GM12878 (cell line): ENCODE data around the gene DDX10. TPM values are rescaled to one million over a fixed set of nuclear protein-coding genes. Genes with fewer than 3 reads are reported as not detected.

ENCODE experiments used
- ATAC-seq: fragments of 200-7000 bp; cut with Tn5 transposase; 3 replicates; pipeline ENCODE4 v1.9.1; 2020; ENCODE audit warnings: mild to moderate bottlenecking, moderate library complexity
- BruUV-seq: library from RNA; stranded (reverse); fragments of 400-500 nt; replicated peaks from 2 replicates; lab custom pipeline; 2021; lab: Mats Ljungman, UMichigan
- CTCF ChIA-PET: fragments of 300-600 bp; sonication (Branson Sonifier 250); formaldehyde crosslinking; extraction: SDS; loops from one replicate; lab custom pipeline; 2021; ENCODE audit warnings: inconsistent platforms; lab: Yijun Ruan, JAX
- POLR2A ChIA-PET: fragments of 350-600 bp; formaldehyde crosslinking; extraction: SDS; loops from one replicate; lab custom pipeline; 2021; ENCODE audit warnings: inconsistent platforms; lab: Charles Lee
- RAD21 ChIA-PET: fragments of 300-600 bp; sonication (Branson Sonifier 250); formaldehyde crosslinking; loops from one replicate; lab custom pipeline; 2023; ENCODE audit warnings: antibody characterized with exemption; ENCODE audit not compliant: unreplicated experiment; lab: Charles Lee
- SMC1A ChIA-PET: fragments of 300-600 bp; sonication (Branson Sonifier 250); formaldehyde crosslinking; loops from one replicate; lab custom pipeline; 2023; ENCODE audit not compliant: unreplicated experiment, uncharacterized antibody; lab: Charles Lee
- DNase-seq: peaks from one replicate; pipeline ENCODE4 v3.0.0-alpha.2; 2011; ENCODE audit warnings: low read depth, low spot score
- FAIRE-seq: peaks from 3 replicates; lab custom pipeline; 2011; peaks lifted over from hg19 to GRCh38; lab: Jason Lieb, UNC
- H2AFZ ChIP-seq: 2 replicates; pipeline ENCODE4 v1.6.0; 2011; ENCODE audit warnings: low read depth, low read length, control low read depth; ENCODE audit not compliant: control insufficient read depth
- H3K27ac ChIP-seq: 2 replicates; pipeline ENCODE4 v1.5.1; 2011; ENCODE audit warnings: control low read depth; ENCODE audit not compliant: control insufficient read depth, insufficient read depth
- H3K27me3 ChIP-seq, 2 experiments: replicated peaks in 1 of 2; 2 replicates each; pipeline versions ENCODE4 v1.6.0 to v1.6.1; 2011; ENCODE audit warnings: low read length in 1 of 2; ENCODE audit not compliant: control insufficient read depth in 2 of 2, insufficient read depth in 2 of 2
- H3K36me3 ChIP-seq, 2 experiments: 2 replicates each; pipeline ENCODE4 v1.5.1; 2011; ENCODE audit warnings: low read length in 1 of 2; ENCODE audit not compliant: control insufficient read depth in 2 of 2, insufficient read depth in 2 of 2
- H3K4me1 ChIP-seq: 2 replicates; pipeline ENCODE4 v1.6.1; 2011; ENCODE audit warnings: mild to moderate bottlenecking, low read length, moderate library complexity, mixed read lengths; ENCODE audit not compliant: control insufficient read depth, insufficient read depth
- H3K4me2 ChIP-seq: 2 replicates; pipeline ENCODE4 v1.6.0; 2011; ENCODE audit warnings: control low read depth; ENCODE audit not compliant: control insufficient read depth, insufficient read depth
- H3K4me3 ChIP-seq: fragments of 200-600 bp; sonication (generic); 2 replicates; pipeline ENCODE4 v1.5.1; 2016
- H3K79me2 ChIP-seq: 2 replicates; pipeline ENCODE4 v1.6.0; 2011; ENCODE audit warnings: low read length; ENCODE audit not compliant: control insufficient read depth, insufficient read depth
- H3K9ac ChIP-seq: 2 replicates; pipeline ENCODE4 v1.8.0; 2011; ENCODE audit warnings: low read length, control low read depth, mixed read lengths; ENCODE audit not compliant: control insufficient read depth, insufficient read depth
- H3K9me3 ChIP-seq: replicated peaks from 3 replicates; pipeline ENCODE4 v1.5.1; 2011; ENCODE audit warnings: mild to moderate bottlenecking, low read length; ENCODE audit not compliant: control insufficient read depth, insufficient read depth
- H4K20me1 ChIP-seq: 2 replicates; pipeline ENCODE4 v1.6.0; 2011; ENCODE audit not compliant: control insufficient read depth, insufficient read depth
- BACH1 ChIP-seq: fragments of 450-650 bp; IDR thresholded peaks from 2 replicates; pipeline ENCODE4 v1.6.1; 2017; ENCODE audit warnings: mild to moderate bottlenecking, borderline replicate concordance
- BCL11A ChIP-seq: IDR thresholded peaks from 2 replicates; pipeline ENCODE4 v1.6.1; 2011; ENCODE audit warnings: low read depth, low read length
- KAT2A ChIP-seq: conservative IDR thresholded peaks from 2 replicates; pipeline ENCODE4 v1.6.1; 2011; ENCODE audit warnings: low read depth, low read length; ENCODE audit not compliant: control insufficient read depth
- MYC ChIP-seq: IDR thresholded peaks from 2 replicates; pipeline ENCODE4 v1.6.1; 2011; ENCODE audit warnings: mild to moderate bottlenecking, low read length, moderate library complexity, inconsistent platforms; ENCODE audit not compliant: insufficient read depth, insufficient replicate concordance, insufficient read length, severe bottlenecking
- NFYA ChIP-seq: IDR thresholded peaks from 2 replicates; pipeline ENCODE4 v1.6.1; 2011; ENCODE audit warnings: low read depth, mild to moderate bottlenecking, low read length, improper control_type of control experiment, borderline replicate concordance
- NFYB ChIP-seq: IDR thresholded peaks from 2 replicates; pipeline ENCODE4 v1.6.1; 2011; ENCODE audit warnings: low read depth, mild to moderate bottlenecking, low read length, improper control_type of control experiment, moderate library complexity; ENCODE audit not compliant: insufficient read depth
- REST ChIP-seq: IDR thresholded peaks from 2 replicates; pipeline ENCODE4 v1.6.1; 2012; ENCODE audit warnings: mild to moderate bottlenecking, low read depth, low read length
- SUPT20H ChIP-seq: IDR thresholded peaks from 2 replicates; pipeline ENCODE4 v1.6.1; 2011; ENCODE audit warnings: low read depth, mild to moderate bottlenecking, low read length, moderate library complexity, borderline replicate concordance; ENCODE audit not compliant: control insufficient read depth
- ZNF274 ChIP-seq: IDR thresholded peaks from one replicate; pipeline ENCODE4 v1.8.0; 2011; ENCODE audit not compliant: insufficient read length, insufficient read depth
- WGBS: methylation state at CpG from one replicate; pipeline ENCODE4 v1.1.6; 2016; ENCODE audit warnings: low lambda C conversion rate; ENCODE audit not compliant: insufficient replicate concordance, insufficient coverage; ENCODE audit errors: missing lambda C conversion rate; 5-methylcytosine and 5-hydroxymethylcytosine counted together
- in situ Hi-C: fragments of 300-500 bp; cut with MboI; formaldehyde crosslinking; loops from 9 replicates; pipeline ENCODE4 v1.14.3; 2018; ENCODE audit warnings: mixed read lengths
- intact Hi-C: fragments of 100-400 bp; cut with micrococcal nuclease; formaldehyde crosslinking; loops from one replicate; pipeline ENCODE4 v1.14.2; 2022; ENCODE audit not compliant: unreplicated experiment
- polyA plus RNA-seq, 11 experiments: library from polyadenylated mRNA; depleted of rRNA in 4 of 11; unstranded in 6 of 11; stranded (reverse) in 5 of 11; fragments of >200 nt; fragmentation: Nextera tagmentation in 4 of 11; fragmentation: Illumina TruSeq in 1 of 11; extraction: Ambion mirVana in 4 of 11; extraction: Trizol in 1 of 11; gene quantifications; 1 replicate in 1 of 11; 2 replicates in 10 of 11; pipeline versions ENCODE4 v1.2.1 to v1.2.3, GENCODE V29; 2011 to 2016; ENCODE audit warnings: inconsistent platforms in 2 of 11, missing spikeins in 2 of 11, low read depth in 1 of 11
- total RNA-seq, 4 experiments: library from RNA; depleted of rRNA in 3 of 4; stranded (reverse); fragments of >200 nt in 3 of 4; fragmentation: Illumina TruSeq in 1 of 4; extraction: Trizol in 1 of 4; gene quantifications; 2 replicates each; pipeline versions ENCODE4 v1.2.1 to v1.2.3, GENCODE V29; 2013 to 2021
- TF ChIP-seq, protein P1 (sequence below): fragments of 450-650 bp; IDR thresholded peaks from 2 replicates; pipeline ENCODE4 v1.6.1; 2014; ENCODE audit warnings: mild to moderate bottlenecking

Gene DDX10
- total and polyA plus RNA-seq, 10 of the 15 experiments (the other 5 are each of a cell fraction or from before 2014, with no cell fraction given): 20.9 to 51.5 (median 31.9) TPM

DNA sequence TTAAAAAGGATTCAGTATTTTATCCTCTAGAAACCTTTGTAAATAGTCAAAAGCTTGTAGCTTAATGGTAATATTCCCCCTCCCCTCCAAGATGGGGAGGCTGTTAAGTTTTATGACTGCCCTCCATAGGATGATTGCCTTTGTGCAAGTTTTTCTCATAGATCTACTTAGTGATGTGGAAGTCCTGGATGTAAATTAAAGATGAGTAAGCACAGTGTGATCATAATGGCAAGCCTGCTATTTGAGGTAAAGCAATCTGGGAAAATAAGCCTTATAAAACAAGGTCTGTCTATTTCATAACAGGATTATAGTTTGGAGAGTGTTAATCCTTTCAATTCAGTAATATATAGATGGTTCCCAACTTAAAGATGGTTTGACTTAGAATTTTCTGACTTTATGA, 216.3 kb downstream of the DDX10 start:
- H3K36me3 ChIP-seq: no peaks in the 10 kb centered on the region
- H3K4me2 ChIP-seq: no peak overlapping the region
- POLR2A ChIA-PET: no interaction called here
- H3K4me1 ChIP-seq: no peaks in the 10 kb centered on the region
- H3K4me3 ChIP-seq: no peak overlapping the region
- in situ Hi-C loops (no loop called here), intact Hi-C loops (no loop called here)
- RAD21 ChIA-PET: no interaction called here
- no peak overlapping the region for H3K9ac ChIP-seq
- H3K27ac ChIP-seq: no peak overlapping the region
- no peak for ATAC-seq
- SMC1A ChIA-PET: interaction anchor here (1.0 to 1.4 kb wide), 2 partner anchors 12 kb away, joined by 3 to 5 read pairs; no protein-coding TSS in a partner anchor
- TF ChIP-seq ZNF274: no peak
- no peak for TF ChIP-seq BACH1
- TF ChIP-seq, protein P1, sequence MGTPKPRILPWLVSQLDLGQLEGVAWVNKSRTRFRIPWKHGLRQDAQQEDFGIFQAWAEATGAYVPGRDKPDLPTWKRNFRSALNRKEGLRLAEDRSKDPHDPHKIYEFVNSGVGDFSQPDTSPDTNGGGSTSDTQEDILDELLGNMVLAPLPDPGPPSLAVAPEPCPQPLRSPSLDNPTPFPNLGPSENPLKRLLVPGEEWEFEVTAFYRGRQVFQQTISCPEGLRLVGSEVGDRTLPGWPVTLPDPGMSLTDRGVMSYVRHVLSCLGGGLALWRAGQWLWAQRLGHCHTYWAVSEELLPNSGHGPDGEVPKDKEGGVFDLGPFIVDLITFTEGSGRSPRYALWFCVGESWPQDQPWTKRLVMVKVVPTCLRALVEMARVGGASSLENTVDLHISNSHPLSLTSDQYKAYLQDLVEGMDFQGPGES: no peak
- TF ChIP-seq KAT2A: no peak
- TF ChIP-seq BCL11A: no peak
- no peak for TF ChIP-seq NFYB
- TF ChIP-seq MYC: no peak
- FAIRE-seq: no peak
- no peaks in the 10 kb centered on the region for H3K79me2 ChIP-seq
- H3K27me3 ChIP-seq: no peaks in the 10 kb centered on the region
- CTCF ChIA-PET: interaction anchor here (1.5 kb wide), 1 partner anchor 190 kb away, joined by 3 read pairs; no protein-coding TSS in a partner anchor
- H3K9me3 ChIP-seq: no peaks in the 10 kb centered on the region
- H4K20me1 ChIP-seq: no peaks in the 10 kb centered on the region
- H2AFZ ChIP-seq: no peak overlapping the region
- BruUV-seq: no TSS peak
- no peak for DNase-seq

DNA sequence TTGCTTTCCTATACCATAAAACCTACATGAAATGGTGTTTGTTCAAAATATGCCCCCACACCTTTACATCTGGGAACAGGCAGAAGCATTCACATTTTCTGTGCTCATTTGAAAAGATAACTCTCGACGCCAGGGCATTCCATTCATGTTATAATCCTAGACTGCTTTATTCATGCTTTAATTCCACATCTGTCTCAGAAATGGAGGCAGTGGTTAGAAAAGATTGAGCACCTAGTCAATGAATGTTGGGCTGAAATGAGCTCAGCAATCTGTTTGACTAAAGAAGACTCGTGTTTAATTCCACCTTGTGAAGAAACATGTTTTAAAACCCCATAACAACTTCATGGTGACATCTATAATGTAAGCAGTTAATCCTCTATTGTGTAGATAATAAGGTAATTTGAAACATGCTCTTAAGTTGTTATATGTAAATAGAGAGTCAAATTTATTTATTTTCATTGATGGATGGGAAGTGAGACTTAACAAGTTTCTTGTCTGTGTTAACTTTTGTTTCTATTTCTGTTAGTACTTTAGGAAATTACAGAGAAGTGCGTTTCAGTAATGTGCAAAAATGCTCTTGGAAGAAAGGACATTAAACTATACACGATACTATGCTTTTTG, 217.5 kb downstream of the DDX10 start:
- Histone ChIP-seq H3K79me2 (no peaks in the 10 kb centered on the region), H3K9me3 (no peaks in the 10 kb centered on the region), H3K4me2 (no peak overlapping the region), H2AFZ (no peak overlapping the region), H3K27ac (no peak overlapping the region), H3K4me1 (no peaks in the 10 kb centered on the region), H3K4me3 (no peak overlapping the region), H3K27me3 (no peaks in the 10 kb centered on the region), H3K9ac (no peak overlapping the region), H3K36me3 (no peaks in the 10 kb centered on the region), H4K20me1 (no peaks in the 10 kb centered on the region)
- CTCF ChIA-PET: no interaction called here
- intact Hi-C loops (no loop called here), in situ Hi-C loops (no loop called here)
- BruUV-seq: no TSS peak
- FAIRE-seq: no peak
- ATAC-seq: no peak
- POLR2A ChIA-PET: no interaction called here
- RAD21 ChIA-PET: no interaction called here
- DNase-seq: no peak
- 86% methylated on average over 5 of the region's 5 CpGs for WGBS
- SMC1A ChIA-PET: no interaction called here
- TF ChIP-seq SUPT20H: no peak
- no peak for TF ChIP-seq NFYA
- TF ChIP-seq REST: no peak
